A549 (cell line): ENCODE measurements around the gene SLC38A10. TPM values are rescaled to one million over a fixed set of nuclear protein-coding genes. Genes with fewer than 3 reads are reported as not detected.

Experiments used
- ATAC-seq, 2 experiments: fragments of 200-7000 bp in 1 of 2; fragments of >200 bp in 1 of 2; cut with Nextera tagmentation in 1 of 2; cut with Tn5 transposase in 1 of 2; 3 replicates each; pipeline versions ENCODE4 v1.8.0 to v1.9.1; 2018 to 2020; ENCODE audit warnings: mild to moderate bottlenecking in 1 of 2, moderate library complexity in 1 of 2
- CTCF ChIA-PET: fragments of 300-600 bp; sonication (Branson Sonifier 250); formaldehyde crosslinking; extraction: SDS; loops from one replicate; lab custom pipeline; 2021; ENCODE audit warnings: antibody characterized with exemption, inconsistent platforms; lab: Yijun Ruan, JAX
- POLR2A ChIA-PET: fragments of 350-600 bp; formaldehyde crosslinking; extraction: SDS; loops from one replicate; lab custom pipeline; 2021; ENCODE audit warnings: antibody characterized with exemption, inconsistent platforms; lab: Yijun Ruan, JAX
- DNase-seq, 2 experiments: peaks; one replicate each; pipeline versions ENCODE4 v3.0.0 to v3.0.0-alpha.2; 2011 to 2016; ENCODE audit warnings: low read depth in 1 of 2, low spot score in 1 of 2
- FAIRE-seq: peaks from 2 replicates; lab custom pipeline; 2011; peaks lifted over from hg19 to GRCh38; lab: Jason Lieb, UNC
- H3K27ac ChIP-seq, 2 experiments: fragments of >200 bp; sonication (Bioruptor Twin); formaldehyde crosslinking; 3 replicates each; pipeline ENCODE4 v1.5.1; 2016 to 2017
- H3K4me1 ChIP-seq: fragments of >200 bp; sonication (Bioruptor Twin); formaldehyde crosslinking; 3 replicates; pipeline ENCODE4 v1.6.1; 2016
- H3K4me2 ChIP-seq: fragments of >200 bp; sonication (Bioruptor Twin); formaldehyde crosslinking; 3 replicates; pipeline ENCODE4 v1.6.1; 2016
- H3K4me3 ChIP-seq: fragments of >200 bp; sonication (Bioruptor Twin); formaldehyde crosslinking; 3 replicates; pipeline ENCODE4 v1.5.1; 2016
- H3K9me3 ChIP-seq: fragments of >200 bp; sonication (Bioruptor Twin); formaldehyde crosslinking; 3 replicates; pipeline ENCODE4 v1.6.1; 2016
- CBX8 ChIP-seq: fragments of 200-600 bp; sonication (generic); IDR thresholded peaks from 2 replicates; pipeline ENCODE4 v1.6.1; 2016
- CHD4 ChIP-seq: fragments of 200-600 bp; sonication (generic); IDR thresholded peaks from 2 replicates; pipeline ENCODE4 v1.6.1; 2016; ENCODE audit warnings: antibody characterized with exemption, mild to moderate bottlenecking, borderline replicate concordance
- CTCF ChIP-seq: fragments of >200 bp; sonication (Bioruptor Twin); formaldehyde crosslinking; IDR thresholded peaks from 3 replicates; pipeline ENCODE4 v1.5.1; 2016
- E2F6 ChIP-seq: IDR thresholded peaks from 2 replicates; pipeline ENCODE4 v1.6.1; 2012; ENCODE audit warnings: low read depth, borderline replicate concordance
- EHF ChIP-seq: fragments of 250-450 bp; sonication (Bioruptor Pico); IDR thresholded peaks from 2 replicates; pipeline ENCODE4 v1.5.0; 2020; ENCODE audit warnings: mild to moderate bottlenecking
- EHMT2 ChIP-seq: fragments of 200-600 bp; sonication (generic); IDR thresholded peaks from 2 replicates; pipeline ENCODE4 v1.6.1; 2016; ENCODE audit warnings: antibody characterized with exemption, low read depth, mild to moderate bottlenecking, moderate library complexity
- FOSB ChIP-seq: fragments of 250-450 bp; sonication (Bioruptor Pico); IDR thresholded peaks from 2 replicates; pipeline ENCODE4 v1.5.0; 2020; ENCODE audit warnings: mild to moderate bottlenecking, moderate library complexity
- FOSL2 ChIP-seq, 2 experiments: fragments of 450-650 bp in 1 of 2; fragments of >200 bp in 1 of 2; sonication (Bioruptor Twin) in 1 of 2; formaldehyde crosslinking; IDR thresholded peaks; 2 replicates each; pipeline versions ENCODE4 v1.5.0 to v1.6.1; 2016 to 2020; ENCODE audit warnings: mild to moderate bottlenecking in 1 of 2, moderate library complexity in 1 of 2
- FOXS1 ChIP-seq: fragments of 250-450 bp; sonication (Bioruptor Pico); IDR thresholded peaks from 2 replicates; pipeline ENCODE4 v1.5.0; 2020; ENCODE audit warnings: mild to moderate bottlenecking, moderate library complexity
- GATA3 ChIP-seq: IDR thresholded peaks from 2 replicates; pipeline ENCODE4 v1.6.1; 2012; ENCODE audit warnings: borderline replicate concordance
- HOXB13 ChIP-seq: fragments of 250-450 bp; sonication (Bioruptor Pico); IDR thresholded peaks from 2 replicates; pipeline ENCODE4 v1.5.0; 2020; ENCODE audit warnings: low read depth, mild to moderate bottlenecking, moderate library complexity
- NPAS2 ChIP-seq: fragments of 250-450 bp; sonication (Bioruptor Pico); IDR thresholded peaks from 2 replicates; pipeline ENCODE4 v1.8.0; 2022; ENCODE audit warnings: mild to moderate bottlenecking, moderate library complexity, borderline replicate concordance
- POLR2AphosphoS2 ChIP-seq: conservative IDR thresholded peaks from 2 replicates; pipeline ENCODE4 v1.6.1; 2012; ENCODE audit warnings: low read length, improper control_type of control experiment, inconsistent platforms
- RAD21 ChIP-seq, 2 experiments: fragments of >200 bp in 1 of 2; sonication (Bioruptor Twin) in 1 of 2; formaldehyde crosslinking in 1 of 2; IDR thresholded peaks in 1 of 2; conservative IDR thresholded peaks in 1 of 2; 2 replicates in 1 of 2; 3 replicates in 1 of 2; pipeline ENCODE4 v1.6.1; 2012 to 2018; ENCODE audit warnings: inconsistent platforms in 1 of 2
- RCOR1 ChIP-seq: fragments of 150-350 bp; IDR thresholded peaks from 2 replicates; pipeline ENCODE4 v1.6.1; 2014; ENCODE audit warnings: antibody characterized with exemption, low read length, low read depth
- RFX5 ChIP-seq: fragments of 450-650 bp; IDR thresholded peaks from 2 replicates; pipeline ENCODE4 v1.7.1; 2014; ENCODE audit warnings: antibody characterized with exemption, mild to moderate bottlenecking, moderate library complexity
- SMC3 ChIP-seq: fragments of >200 bp; sonication (Bioruptor Twin); formaldehyde crosslinking; IDR thresholded peaks from 3 replicates; pipeline ENCODE4 v1.6.1; 2018; ENCODE audit warnings: inconsistent platforms
- ZNF302 ChIP-seq: fragments of 250-450 bp; sonication (Bioruptor Pico); IDR thresholded peaks from 2 replicates; pipeline ENCODE4 v1.9.0; 2021; ENCODE audit warnings: inconsistent platforms, mild to moderate bottlenecking, moderate library complexity
- ZSCAN20 ChIP-seq: fragments of 250-450 bp; sonication (Bioruptor Pico); IDR thresholded peaks from 2 replicates; pipeline ENCODE4 v1.8.0; 2022; ENCODE audit warnings: mild to moderate bottlenecking, moderate library complexity
- WGBS: methylation state at CpG from one replicate; pipeline ENCODE4 v1.1.6; 2017; ENCODE audit errors: missing lambda C conversion rate; 5-methylcytosine and 5-hydroxymethylcytosine counted together
- polyA plus RNA-seq, 4 experiments: library from polyadenylated mRNA; depleted of rRNA in 3 of 4; stranded (reverse); fragments of >200 nt; fragmentation: RNase III in 1 of 4; extraction: RNeasy Plus Mini Kit Qiagen cat#74134 plus additional on column Dnase treatment in 1 of 4; gene quantifications; 2 replicates in 3 of 4; 3 replicates in 1 of 4; pipeline ENCODE4 v1.2.3, GENCODE V29; 2011 to 2017

Gene SLC38A10
- polyA plus RNA-seq, 2 of the 4 experiments (the other 2 are of a cell fraction), result 35.8 to 67.4 TPM

- Histone ChIP-seq H3K4me2 (no peak overlapping the region), H3K27ac (0 out of 6 replicates have a peak overlapping the region, but pooled peaks of 1 of the 2 experiments have one; percentile 2), H3K4me1 (peaks cover 18% of the 10 kb centered on the region), H3K4me3 (no peak overlapping the region), H3K9me3 (no peaks in the 10 kb centered on the region)
- ChIA-PET POLR2A (interaction anchor here (0.9 kb wide), 1 partner anchor 173 kb away, joined by 4 read pairs; no protein-coding TSS in a partner anchor), CTCF (interaction anchor here (1.0 to 14.8 kb wide), 13 partner anchors 11 to 345 kb away, joined by 3 to 184 read pairs (median 6); partner anchors contain the start of genes FAAP100, NDUFAF8 and TEPSIN)
- TF ChIP-seq RCOR1 (no peak), CBX8 (no peak), HOXB13 (CRISPR knock-in tag) (no peak), POLR2AphosphoS2 (peak; percentile 13; the same call in 1 of the 2 replicates), FOSL2 (IDR thresholded peaks at IDR 0.05) (no peak), FOSL2 (CRISPR knock-in tag; IDR thresholded peaks at IDR 0.05) (peak; percentile 22; the same call in 1 of the 2 replicates)
- peak; percentile 47 to 48 for DNase-seq
- FAIRE-seq, result no peak
- peak; percentile 22; a peak in 4 of 6 replicates for ATAC-seq
- 70% methylated on average over 12 of the region's 12 CpGs for WGBS
Observed at GRCh38 chr17:81256616-81257015, 38.5 kb downstream of the SLC38A10 start.

GRCh38 chr17:81254955-81255717 lies 40.0 kb downstream of the SLC38A10 start:
- CTCF ChIA-PET, result interaction anchor here (0.6 to 14.8 kb wide), 31 partner anchors 10 to 345 kb away, joined by 3 to 184 read pairs (median 4); partner anchors contain the start of genes ACTG1, NDUFAF8, SLC38A10 and TEPSIN
- no peak overlapping the region for H3K27ac ChIP-seq
- H3K4me2 ChIP-seq, result no peak overlapping the region
- TF ChIP-seq FOXS1, result no peak
- TF ChIP-seq CTCF, result peak; percentile 49
- peak; percentile 51 to 55 for TF ChIP-seq RAD21 (conservative IDR thresholded peaks at IDR 0.05 in 1 of 2, IDR thresholded peaks at IDR 0.05 in 1 of 2)
- peak; percentile 68 for TF ChIP-seq SMC3
- WGBS, result 61% methylated on average over 35 of the region's 35 CpGs
- FAIRE-seq (peak; percentile 61), DNase-seq (peak; percentile 74 to 77), ATAC-seq (peak; percentile 66 to 84)
- POLR2A ChIA-PET, result interaction anchor here (0.7 to 1.0 kb wide), 2 partner anchors 11 to 16 kb away, joined by 3 read pairs; partner anchors contain the start of genes NDUFAF8 and TEPSIN
- H3K9me3 ChIP-seq, result no peaks in the 10 kb centered on the region
- no peak overlapping the region for H3K4me3 ChIP-seq
- peaks cover 18% of the 10 kb centered on the region for H3K4me1 ChIP-seq

- Histone ChIP-seq H3K4me3 (no peak overlapping the region), H3K4me1 (peaks cover 18% of the 10 kb centered on the region), H3K9me3 (no peaks in the 10 kb centered on the region), H3K4me2 (no peak overlapping the region), H3K27ac (no peak overlapping the region)
- ATAC-seq (peak; percentile 12 to 47; a peak in 3 of 6 replicates), DNase-seq (peak; percentile 43 to 62), FAIRE-seq (peak; percentile 92)
- CTCF ChIA-PET, result interaction anchor here (0.6 to 14.8 kb wide), 76 partner anchors 9 to 432 kb away, joined by 3 to 184 read pairs (median 4); partner anchors contain the start of genes FAAP100 and SLC38A10
- WGBS, result 68% methylated on average over 19 of the region's 19 CpGs
- POLR2A ChIA-PET, result no interaction called here
- TF ChIP-seq FOXS1 (0 out of 2 replicates have a peak, but pooled peaks have one; percentile 15), E2F6 (no peak), CHD4 (no peak), RFX5 (no peak), ZNF302 (CRISPR knock-in tag) (no peak), CTCF (peak; percentile 92), SMC3 (peak; percentile 86), FOSB (CRISPR knock-in tag) (no peak), NPAS2 (CRISPR knock-in tag) (no peak), EHMT2 (no peak; the same call in 1 of the 2 replicates), EHF (CRISPR knock-in tag) (no peak), GATA3 (no peak), ZSCAN20 (CRISPR knock-in tag) (no peak), RAD21 (conservative IDR thresholded peaks at IDR 0.05 in 1 of 2, IDR thresholded peaks at IDR 0.05 in 1 of 2) (peak; percentile 95 to 98)
Observed at GRCh38 chr17:81253358-81254131, 41.6 kb downstream of the SLC38A10 start.
